ENCODE results near the gene FAM20C.

DNA sequence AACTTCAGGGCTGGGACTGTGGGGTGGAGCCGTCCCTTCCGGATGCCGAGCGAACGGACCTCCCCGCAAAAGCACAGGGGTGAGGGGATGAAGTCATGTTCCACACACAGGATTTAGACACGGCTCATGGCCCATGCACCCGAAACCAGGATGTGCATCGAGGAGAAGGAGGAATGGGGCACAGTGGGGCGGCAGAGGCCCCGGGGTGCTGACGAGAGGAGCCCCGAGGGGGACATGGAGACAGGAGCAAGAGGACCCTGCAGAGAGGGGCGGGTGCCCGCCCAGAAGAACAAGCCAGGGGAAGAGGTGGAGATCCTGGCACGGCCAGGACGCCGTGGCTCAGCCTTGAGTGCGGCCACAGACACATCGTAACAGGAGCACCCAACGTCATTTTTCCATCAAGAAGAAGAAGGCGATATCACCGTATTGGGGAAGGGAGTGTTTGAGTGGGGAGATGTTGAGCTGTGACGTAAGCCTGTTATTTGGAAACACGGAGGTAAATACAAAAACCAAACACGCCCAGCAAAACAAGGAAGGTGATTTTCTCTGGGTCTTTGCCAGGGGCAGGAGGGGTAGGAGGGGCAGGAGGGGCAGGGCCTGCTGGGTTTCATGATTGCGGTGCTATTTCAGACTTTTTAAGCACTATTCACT lies 72.3 kb downstream of the FAM20C start:
- TF ChIP-seq, protein P1, sequence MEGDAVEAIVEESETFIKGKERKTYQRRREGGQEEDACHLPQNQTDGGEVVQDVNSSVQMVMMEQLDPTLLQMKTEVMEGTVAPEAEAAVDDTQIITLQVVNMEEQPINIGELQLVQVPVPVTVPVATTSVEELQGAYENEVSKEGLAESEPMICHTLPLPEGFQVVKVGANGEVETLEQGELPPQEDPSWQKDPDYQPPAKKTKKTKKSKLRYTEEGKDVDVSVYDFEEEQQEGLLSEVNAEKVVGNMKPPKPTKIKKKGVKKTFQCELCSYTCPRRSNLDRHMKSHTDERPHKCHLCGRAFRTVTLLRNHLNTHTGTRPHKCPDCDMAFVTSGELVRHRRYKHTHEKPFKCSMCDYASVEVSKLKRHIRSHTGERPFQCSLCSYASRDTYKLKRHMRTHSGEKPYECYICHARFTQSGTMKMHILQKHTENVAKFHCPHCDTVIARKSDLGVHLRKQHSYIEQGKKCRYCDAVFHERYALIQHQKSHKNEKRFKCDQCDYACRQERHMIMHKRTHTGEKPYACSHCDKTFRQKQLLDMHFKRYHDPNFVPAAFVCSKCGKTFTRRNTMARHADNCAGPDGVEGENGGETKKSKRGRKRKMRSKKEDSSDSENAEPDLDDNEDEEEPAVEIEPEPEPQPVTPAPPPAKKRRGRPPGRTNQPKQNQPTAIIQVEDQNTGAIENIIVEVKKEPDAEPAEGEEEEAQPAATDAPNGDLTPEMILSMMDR (conservative IDR thresholded peaks at IDR 0.05; ENCODE audit: low read length): no peak
- TF ChIP-seq EZH2phosphoT487 (IDR thresholded peaks at IDR 0.05; ENCODE audit: borderline replicate concordance, low read depth, low read length): no peak
